GM18951 (cell line): ENCODE results near the gene SCT.

Experiments used
- POLR2A ChIP-seq: IDR thresholded peaks from 4 replicates; pipeline ENCODE4 v1.6.1; 2011; ENCODE audit warnings: mild to moderate bottlenecking; ENCODE audit not compliant: insufficient read length, insufficient read depth; ENCODE audit errors: extremely low read depth
- in situ Hi-C: fragments of 300-500 bp; cut with MboI; formaldehyde crosslinking; loops from one replicate; pipeline ENCODE4 v1.12.0; 2022; ENCODE audit warnings: low sequenced_read_pairs, mixed read lengths, inconsistent platforms; ENCODE audit not compliant: unreplicated experiment

Gene SCT

GRCh38 chr11:615504-616319 lies 11.3 kb downstream of the SCT start, which contains the start of gene IRF7:
IRF7 (minus strand) TSS chr11:615950; CDS start chr11:615364, 586 bp downstream.
- in situ Hi-C loops = no loop called here
- peak; percentile 99 for TF ChIP-seq POLR2A

DNA sequence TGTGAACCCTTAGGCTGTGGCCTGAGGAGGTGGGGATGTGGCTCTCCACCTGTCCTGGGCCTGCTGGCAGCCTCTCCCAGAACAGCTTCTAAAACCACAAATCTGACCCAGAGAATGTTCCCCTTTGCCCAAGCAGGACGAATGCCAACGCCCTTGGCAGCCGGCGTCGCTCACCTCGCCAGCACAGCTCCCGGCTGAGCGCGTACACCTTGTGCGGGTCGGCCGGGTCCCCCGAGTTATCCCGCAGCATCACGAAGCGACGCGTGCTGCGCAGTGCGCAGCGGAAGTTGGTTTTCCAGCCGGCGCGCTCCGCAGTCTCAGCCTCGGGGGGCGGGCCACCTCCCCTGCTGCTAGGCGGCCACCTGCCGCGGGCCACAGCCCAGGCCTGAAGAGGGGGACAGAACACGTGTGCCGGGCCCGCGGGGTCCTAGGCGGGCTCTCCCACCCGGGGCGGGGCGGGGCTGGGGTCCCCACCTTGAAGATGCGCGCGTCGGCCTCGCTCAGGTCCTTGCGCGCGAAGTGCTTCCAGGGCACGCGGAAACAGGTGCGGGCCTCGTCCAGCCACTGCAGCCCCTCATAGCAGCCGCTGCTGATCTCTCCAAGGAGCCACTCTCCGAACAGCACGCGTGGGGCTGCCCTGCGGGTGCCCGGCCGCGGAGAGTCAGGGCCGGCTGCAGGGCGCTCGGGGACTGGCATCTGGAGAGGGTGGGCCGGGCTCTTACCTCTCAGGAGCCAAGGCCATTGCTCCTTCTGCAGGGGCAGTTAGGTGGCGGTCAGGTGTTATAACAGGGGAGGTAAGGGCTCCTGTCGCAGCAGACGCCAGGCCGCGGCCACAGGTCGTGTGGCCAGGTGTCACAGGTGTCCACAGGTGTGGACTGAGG lies 12.1 kb downstream of the SCT start:
- no peak for TF ChIP-seq POLR2A
- in situ Hi-C loops = no loop called here

DNA sequence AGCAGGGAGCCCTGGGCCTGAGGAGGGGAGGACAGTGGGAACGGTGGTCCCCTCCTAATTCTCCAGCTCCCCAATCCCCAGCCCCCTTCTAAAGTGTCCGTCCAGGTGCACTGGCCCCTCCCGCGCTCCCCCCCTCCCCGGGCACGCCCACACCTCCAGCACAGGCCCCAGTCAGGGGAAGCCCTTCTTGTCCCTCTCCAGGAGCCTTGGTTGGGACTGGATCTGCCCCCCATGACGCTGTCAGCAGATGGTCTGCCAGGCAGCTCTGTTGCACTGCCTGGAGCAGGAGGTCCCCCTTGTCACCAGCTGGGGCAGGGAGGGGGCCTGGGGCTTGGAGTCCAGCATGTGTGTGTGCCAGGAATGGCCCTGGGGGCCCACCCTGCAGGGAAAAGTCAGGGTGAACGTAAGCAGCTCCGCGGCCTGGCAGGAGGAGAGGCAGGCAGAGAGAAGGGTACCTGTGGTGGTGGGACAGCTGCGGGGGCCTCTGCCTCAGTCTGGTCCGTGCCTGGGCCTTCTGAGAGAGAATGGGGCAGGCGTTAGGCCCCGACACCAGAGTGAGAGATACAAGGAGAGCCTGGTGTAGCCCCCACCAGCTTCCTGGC lies 12.9 kb downstream of the SCT start:
- in situ Hi-C loops = no loop called here
- TF ChIP-seq POLR2A = no peak

- in situ Hi-C loops = no loop called here
- peak; percentile 56 for TF ChIP-seq POLR2A
Measured at GRCh38 chr11:613369-613968, 13.5 kb downstream of the SCT start.

DNA sequence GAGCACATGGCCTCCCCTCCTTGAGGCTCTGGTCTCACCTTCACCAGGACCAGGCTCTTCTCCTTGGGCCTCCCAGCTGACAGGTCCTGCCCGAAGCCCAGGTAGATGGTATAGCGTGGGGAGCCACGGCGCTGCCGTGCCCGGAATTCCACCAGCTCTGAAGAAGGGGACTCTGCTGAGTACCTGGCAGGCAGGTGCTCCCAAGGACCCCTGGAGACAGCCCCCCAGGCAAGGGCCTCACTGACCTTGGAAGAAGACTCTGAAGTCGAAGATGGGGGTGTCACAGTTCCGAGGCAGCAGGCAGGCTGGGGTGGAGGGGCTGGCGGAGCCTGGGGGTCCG lies 14.1 kb downstream of the SCT start:
- in situ Hi-C loops = no loop called here
- TF ChIP-seq POLR2A = peak; percentile 46

GRCh38 chr11:612201-612960 lies 14.6 kb downstream of the SCT start:
- in situ Hi-C loops = no loop called here
- TF ChIP-seq POLR2A = no peak

GRCh38 chr11:611001-611996 lies 15.7 kb downstream of the SCT start:
- TF ChIP-seq POLR2A = peak; percentile 55
- in situ Hi-C loops = no loop called here

DNA sequence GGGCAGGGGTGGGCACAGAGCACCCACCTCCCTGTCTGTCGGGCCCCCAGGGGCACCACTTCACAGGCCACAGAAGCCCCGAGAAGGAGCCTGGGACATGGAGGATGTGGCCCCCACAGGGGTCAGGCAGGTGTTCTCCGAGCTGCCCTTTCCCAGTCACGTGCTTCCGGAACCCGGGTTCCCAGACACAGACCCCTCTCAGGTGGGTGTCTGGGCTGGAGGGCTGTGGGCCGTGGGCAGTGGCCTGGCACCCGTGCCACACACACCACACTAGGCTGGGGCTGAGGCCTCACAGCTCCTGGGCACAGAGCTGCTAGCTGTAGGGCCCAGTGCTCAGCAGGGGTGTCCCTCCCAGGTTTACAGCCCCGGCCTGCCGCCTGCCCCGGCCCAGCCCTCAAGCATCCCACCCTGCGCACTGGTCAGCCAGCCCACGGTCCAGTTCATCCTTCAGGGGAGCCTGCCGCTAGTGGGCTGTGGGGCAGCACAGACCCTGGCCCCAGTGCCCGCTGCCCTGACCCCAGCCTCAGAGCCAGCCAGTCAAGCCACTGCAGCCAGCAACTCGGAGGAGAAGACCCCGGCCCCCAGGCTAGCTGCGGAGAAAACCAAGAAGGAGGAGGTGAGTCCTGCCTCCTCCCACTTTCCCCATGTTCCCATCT lies 16.7 kb downstream of the SCT start:
- in situ Hi-C loops = no loop called here
- no peak for TF ChIP-seq POLR2A

DNA sequence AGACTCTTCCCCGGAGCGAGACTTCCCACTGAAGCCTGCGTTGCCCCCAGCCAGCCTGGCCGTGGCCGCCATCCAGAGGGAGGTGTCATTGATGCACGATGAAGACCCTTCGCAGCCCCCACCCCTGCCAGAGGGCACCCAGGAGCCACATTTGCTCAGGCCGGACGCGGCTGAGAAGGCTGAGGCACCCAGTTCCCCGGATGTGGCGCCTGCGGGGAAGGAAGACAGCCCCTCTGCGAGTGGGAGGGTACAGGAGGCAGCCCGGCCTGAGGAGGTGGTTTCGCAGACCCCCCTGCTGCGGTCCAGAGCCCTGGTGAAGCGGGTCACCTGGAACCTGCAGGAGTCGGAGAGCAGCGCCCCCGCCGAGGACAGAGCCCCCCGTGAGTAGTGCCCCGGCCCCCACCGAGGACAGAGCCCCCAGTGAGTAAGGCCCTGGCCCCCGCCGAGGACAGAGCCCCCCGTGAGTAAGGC lies 17.6 kb downstream of the SCT start:
- no peak for TF ChIP-seq POLR2A
- in situ Hi-C loops = no loop called here

GRCh38 chr11:608791-609251 lies 18.2 kb downstream of the SCT start:
- in situ Hi-C loops = no loop called here

More at GRCh38 chr11:608791-609251, 18.2 kb downstream of the SCT start:
- TF ChIP-seq POLR2A = no peak
